Choroid plexus epithelial cell (primary cell): ENCODE measurements around the gene TTC13.

ENCODE experiments used
- DNase-seq: peaks from one replicate; pipeline ENCODE4 v3.0.0-alpha.2; 2010; ENCODE audit warnings: low read depth
- H3K4me3 ChIP-seq: 2 replicates; pipeline ENCODE4 v1.5.1; 2011; ENCODE audit warnings: low read depth, mild to moderate bottlenecking, control low read depth, low read length, moderate library complexity
- TF ChIP-seq, protein P1 (sequence below): conservative IDR thresholded peaks from 2 replicates; pipeline ENCODE4 v1.5.1; 2011; ENCODE audit warnings: low read depth, mild to moderate bottlenecking, control low read depth, inconsistent platforms, low read length, moderate library complexity

Gene TTC13

DNA sequence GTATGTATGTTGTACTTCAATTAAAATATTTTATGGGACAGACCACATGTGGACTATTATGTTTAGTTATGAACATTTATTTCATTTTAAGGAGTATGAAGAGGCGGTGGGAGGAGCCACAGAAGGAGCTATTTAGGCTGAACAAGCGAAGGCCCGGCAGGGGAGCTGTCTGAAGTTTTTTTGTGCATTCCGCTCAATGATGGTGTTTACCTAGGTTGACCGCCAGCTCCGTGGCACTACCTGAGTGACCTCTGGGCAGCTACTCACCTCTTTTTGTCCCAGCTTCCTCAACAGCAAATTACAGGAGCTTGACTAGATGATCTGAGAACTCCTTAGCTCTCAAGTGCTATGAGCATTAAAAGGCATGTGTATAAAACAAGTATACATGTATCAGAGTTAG, 77.7 kb downstream of the TTC13 start:
- TF ChIP-seq, protein P1, sequence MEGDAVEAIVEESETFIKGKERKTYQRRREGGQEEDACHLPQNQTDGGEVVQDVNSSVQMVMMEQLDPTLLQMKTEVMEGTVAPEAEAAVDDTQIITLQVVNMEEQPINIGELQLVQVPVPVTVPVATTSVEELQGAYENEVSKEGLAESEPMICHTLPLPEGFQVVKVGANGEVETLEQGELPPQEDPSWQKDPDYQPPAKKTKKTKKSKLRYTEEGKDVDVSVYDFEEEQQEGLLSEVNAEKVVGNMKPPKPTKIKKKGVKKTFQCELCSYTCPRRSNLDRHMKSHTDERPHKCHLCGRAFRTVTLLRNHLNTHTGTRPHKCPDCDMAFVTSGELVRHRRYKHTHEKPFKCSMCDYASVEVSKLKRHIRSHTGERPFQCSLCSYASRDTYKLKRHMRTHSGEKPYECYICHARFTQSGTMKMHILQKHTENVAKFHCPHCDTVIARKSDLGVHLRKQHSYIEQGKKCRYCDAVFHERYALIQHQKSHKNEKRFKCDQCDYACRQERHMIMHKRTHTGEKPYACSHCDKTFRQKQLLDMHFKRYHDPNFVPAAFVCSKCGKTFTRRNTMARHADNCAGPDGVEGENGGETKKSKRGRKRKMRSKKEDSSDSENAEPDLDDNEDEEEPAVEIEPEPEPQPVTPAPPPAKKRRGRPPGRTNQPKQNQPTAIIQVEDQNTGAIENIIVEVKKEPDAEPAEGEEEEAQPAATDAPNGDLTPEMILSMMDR = no peak
- DNase-seq = peak; percentile 24
- no peak overlapping the region for H3K4me3 ChIP-seq

DNA sequence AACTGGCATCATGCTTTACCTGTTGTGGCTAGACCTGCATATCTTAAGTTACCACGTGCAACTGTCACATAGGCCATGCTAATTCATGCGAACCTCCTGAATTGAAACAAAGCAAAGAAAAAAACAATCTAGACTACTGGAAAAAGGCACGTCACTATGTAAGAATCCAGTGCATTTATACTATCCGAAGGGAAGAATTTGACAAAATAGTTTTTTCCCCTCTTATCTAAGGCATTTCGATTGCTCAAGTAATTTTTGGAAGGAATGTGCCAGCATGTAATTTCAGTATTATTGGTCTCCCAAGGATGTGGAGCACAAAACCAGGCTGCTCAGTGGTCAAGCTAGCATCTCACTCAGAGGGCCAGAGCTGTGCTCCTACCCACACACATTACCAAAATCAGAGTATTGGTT, 78.8 kb downstream of the TTC13 start:
- TF ChIP-seq, protein P1 = no peak
- peak; percentile 95 for DNase-seq
- no peak overlapping the region for H3K4me3 ChIP-seq

DNA sequence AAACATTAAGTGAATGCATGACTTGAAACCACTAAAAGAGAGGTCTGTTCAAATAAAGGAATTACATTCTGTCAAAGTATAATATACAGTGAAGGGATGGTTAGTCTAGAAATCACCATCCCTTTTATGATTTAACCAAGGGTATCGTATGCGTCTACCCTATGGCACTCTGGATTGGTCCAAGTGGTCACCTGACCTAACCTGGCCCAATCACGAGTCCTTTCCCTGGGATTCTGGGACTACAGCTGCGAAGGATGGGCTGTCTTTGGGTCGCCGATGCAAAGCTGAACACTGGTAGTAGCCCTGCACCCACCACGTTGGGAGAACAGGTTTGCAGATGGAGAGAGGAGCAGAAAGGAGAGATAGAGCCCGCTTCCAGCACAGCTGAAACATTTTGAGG, 79.9 kb downstream of the TTC13 start:
- TF ChIP-seq, protein P1 = no peak

DNA sequence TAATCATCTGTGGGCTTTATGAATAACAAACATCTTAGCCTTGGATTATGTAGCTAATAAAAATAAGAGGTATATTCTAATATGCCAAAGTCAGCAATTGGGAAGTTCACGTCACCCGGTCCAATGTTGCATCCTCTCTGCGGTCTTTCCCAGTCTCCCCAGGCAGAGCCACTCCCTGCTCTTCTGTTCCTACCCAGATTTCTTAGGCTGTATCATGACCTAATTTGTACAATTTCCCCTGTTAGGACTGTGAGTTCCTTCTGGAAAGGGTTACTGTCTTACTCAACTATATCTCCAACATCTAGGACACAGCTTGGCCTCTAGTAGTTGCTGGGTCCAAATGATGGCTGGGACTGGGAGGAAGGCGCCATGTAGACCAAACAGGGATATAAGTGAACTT, 80.5 kb downstream of the TTC13 start:
- H3K4me3 ChIP-seq = no peak overlapping the region
- TF ChIP-seq, protein P1 = no peak
- DNase-seq = no peak

More for the DNA sequence above, 79.9 kb downstream of the TTC13 start:
- no peak for DNase-seq
- no peak overlapping the region for H3K4me3 ChIP-seq

DNA sequence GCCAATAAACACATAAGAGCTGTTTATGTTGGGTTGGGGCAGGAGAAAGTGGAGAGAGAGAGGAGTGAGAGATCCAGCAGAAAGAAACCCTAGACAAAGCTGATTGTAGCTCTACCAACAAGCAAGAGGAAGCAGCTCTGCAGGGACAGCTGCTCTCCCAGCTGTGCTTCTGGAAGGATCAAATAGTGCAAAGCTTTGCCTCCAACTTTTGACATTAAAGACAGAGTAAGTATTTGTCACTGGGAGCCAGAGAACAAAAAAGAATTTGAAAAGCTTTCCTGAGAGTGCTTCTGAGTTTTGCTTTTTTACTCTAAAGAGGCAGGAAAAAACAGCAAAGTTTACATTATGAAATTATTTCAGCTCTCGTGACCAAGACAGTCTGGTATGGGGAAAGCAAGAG, 81.9 kb downstream of the TTC13 start:
- H3K4me3 ChIP-seq = no peak overlapping the region
- TF ChIP-seq, protein P1 = no peak
- DNase-seq = peak; percentile 39

DNA sequence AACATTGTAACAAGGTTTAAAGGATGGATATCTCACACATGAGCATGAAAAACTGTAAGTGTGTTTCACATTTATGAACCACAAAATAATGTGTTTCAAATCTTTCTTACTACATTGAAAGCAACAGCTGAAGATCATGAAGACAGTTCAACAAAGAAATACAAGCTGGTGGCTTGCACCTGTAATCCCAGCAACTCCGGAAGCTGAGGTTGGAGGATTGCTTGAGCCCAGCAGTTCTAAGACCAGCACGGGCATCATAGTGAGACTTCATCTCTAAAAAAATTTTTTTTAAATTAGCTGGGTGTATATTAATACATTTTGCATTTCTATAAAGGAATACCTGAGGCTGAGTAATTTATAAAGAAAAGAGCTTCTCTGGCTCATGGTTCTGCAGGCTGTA, 83.2 kb downstream of the TTC13 start:
- no peak overlapping the region for H3K4me3 ChIP-seq
- no peak for DNase-seq
- TF ChIP-seq, protein P1 = no peak

DNA sequence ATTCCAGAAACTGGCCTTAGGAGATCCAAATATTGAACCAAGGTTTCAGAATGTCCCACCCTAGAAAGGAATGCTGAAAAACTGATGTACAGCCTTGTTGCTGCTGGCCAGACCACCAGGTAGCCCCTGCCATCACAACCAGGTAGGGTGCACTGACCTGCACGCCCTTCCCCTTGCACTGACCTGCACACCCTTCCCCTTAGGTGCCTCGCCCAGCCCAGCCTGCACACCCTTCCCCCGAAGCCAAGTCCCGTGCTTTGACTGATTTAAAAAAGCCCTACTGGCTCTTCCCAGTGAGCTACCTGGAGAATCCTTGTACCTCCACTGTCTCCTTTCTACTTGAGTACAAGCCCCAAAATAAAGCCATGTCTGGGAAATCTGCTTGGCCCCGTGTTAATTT, 84.0 kb downstream of the TTC13 start:
- TF ChIP-seq, protein P1 = no peak
- DNase-seq = no peak
- H3K4me3 ChIP-seq = no peak overlapping the region
